NCI-H1048 (cell line): ENCODE measurements around the gene SUFU.

Experiments used
- DNase-seq: peaks from one replicate; lab custom pipeline; 2025; lab: John Stamatoyannopoulos, UW

SUFU gene

GRCh38 chr10:102620138-102620590, 116.4 kb downstream of the SUFU start:
- no peak for DNase-seq

DNA sequence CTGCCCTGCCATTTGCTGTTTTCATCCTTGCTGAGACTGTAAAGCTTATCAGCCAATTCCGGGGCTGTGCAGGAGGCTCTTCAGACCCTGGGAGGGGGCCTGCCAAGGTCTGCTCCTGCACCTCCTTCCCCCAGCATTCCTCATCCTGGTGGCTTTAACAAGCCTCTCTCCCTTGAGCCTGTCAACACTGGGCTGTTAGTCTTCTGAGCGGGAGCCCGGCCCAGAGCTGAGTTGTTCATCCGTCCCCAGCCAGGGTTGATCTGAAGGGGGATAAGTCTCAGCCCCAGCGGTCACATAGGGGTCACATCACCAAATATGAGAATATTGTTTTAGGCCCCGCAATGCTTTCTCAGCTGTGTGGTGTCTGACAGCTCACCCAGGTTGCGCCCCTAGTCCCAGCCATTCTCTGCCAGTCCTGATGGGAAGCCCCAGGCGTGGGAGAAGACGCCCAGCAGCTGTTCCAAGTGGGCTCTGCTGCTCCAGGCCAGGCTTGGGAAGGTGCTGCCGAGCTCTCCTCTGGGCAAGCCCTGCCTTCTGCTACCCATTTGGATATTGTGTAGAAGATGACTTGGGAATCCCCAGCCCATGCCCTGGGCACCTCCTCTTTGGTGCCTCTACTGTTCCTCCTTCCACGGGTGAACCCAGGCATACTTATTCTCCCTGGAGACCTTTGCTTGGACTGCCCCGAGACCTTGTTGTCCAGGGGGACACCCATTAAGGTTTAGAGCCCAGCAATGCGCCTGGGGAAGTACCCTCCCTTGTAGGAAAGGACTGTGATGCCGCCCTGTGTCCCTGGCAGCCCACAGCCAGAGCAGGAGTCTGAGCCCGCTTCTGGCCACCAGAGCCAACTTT, 117.0 kb downstream of the SUFU start:
- DNase-seq: no peak

DNA sequence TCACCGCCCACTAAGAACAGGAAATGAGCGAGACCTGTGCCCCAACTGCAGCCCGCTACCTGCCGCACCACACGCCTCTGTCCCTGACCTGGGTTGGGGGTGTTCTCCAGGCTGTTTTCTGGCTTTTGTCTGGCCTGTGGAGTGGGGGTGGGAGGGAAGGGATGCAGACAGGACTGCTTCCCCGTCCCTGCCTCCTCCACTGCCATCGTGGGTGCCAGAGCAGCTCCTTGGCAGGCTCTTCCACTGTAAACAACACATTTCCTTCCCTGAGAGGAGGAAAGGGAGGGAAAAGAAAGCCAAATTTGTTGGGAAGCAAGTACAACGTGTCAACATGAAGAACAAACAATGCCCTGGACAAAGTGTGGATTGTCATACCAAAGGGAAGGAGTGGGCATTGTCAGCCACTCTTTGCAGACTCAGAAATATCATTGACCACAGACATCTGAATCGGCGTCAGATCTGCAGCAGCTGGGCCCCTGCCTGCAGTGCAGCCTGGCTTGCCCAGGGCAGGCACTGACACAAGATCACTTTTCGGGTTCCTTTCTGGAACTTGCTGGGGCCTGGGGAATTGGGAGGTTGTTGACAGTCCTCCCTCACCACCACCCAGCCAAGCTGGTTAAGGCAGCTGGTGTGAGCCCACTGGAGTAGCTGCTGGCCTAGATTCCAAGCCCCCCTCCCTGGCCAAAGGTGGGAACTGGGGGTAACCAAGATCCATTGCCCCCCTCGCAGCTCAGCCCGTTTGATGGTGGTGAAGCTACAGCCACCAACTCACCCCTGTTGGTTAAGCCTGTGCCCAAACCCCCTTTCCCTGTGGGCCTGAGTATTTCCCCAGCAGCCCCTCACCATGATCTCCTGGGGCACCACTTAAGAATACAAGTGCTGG, 117.9 kb downstream of the SUFU start:
- no peak for DNase-seq

- DNase-seq: no peak
These were observed 120.3 kb downstream of the SUFU start for GRCh38 chr10:102624094-102624493.

DNA sequence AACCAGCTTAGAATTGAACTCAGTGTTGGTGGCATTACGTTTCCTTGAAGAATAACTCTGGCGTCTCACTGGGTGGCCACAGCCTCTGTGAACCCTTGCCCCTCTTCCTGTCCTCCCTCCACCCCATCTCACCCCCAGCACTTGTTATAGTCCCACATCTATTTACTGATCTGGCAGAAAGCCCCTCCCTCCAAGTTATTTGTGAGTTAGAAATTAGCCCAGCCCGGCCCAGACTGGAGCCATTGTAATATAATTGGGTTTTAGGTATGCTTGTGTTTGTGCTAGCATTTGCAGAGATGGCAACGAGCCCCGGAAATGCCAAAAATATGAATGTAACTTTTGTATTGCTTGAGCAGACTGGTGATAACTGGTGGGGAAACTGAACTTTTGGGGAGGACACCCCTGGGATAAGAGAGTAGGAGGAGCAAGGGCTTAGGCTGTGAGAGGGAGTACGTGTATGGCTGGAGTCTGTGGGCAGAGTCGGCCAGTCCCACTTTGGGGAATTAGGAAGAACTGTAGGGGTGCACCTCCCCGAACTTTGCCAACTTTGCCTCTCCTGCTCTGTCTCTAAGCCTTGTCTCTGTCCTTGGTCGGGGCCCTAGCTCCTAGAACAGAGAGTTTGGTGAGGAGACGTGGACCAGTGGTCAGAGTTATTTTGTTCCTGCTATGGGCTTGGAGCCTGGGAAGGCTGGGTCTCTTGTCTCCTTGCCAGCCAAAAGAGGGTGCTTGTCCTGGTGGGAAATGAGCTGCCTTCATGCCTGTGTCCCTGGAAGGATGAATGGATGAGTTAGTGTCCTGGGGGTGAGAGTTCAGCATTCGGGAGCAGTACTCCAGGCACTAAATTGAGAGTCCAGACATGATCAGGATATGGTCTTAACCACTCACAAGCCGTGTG, 121.2 kb downstream of the SUFU start:
- no peak for DNase-seq

- DNase-seq: no peak
These were observed 122.4 kb downstream of the SUFU start for GRCh38 chr10:102626026-102626685.

GRCh38 chr10:102627291-102627735, 123.5 kb downstream of the SUFU start:
- DNase-seq: no peak

- no peak for DNase-seq
These were observed 124.0 kb downstream of the SUFU start for GRCh38 chr10:102627736-102628293.

DNA sequence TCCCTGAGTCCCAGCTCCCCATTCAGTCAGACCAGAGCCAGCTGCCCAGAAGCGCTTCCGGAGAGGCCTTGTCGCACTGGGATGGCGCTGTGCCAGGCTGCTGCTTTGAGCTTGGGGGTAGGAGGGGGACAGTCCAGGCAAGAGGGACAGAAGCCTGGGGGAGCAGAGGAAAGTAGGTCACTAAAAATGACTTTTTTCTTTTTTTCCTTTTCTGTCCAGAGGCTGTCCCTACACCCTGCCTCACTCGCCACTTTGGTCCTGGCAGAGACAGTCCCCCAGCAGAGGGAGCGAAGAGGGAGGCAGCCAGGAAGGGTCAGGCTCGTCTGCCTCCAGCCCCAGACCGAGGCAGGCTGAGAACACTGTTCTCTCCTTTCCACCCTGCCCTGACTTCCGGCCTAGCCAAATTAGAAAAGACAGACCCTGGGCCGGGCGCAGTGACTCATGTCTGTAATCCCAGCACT, 124.7 kb downstream of the SUFU start:
- no peak for DNase-seq

DNA sequence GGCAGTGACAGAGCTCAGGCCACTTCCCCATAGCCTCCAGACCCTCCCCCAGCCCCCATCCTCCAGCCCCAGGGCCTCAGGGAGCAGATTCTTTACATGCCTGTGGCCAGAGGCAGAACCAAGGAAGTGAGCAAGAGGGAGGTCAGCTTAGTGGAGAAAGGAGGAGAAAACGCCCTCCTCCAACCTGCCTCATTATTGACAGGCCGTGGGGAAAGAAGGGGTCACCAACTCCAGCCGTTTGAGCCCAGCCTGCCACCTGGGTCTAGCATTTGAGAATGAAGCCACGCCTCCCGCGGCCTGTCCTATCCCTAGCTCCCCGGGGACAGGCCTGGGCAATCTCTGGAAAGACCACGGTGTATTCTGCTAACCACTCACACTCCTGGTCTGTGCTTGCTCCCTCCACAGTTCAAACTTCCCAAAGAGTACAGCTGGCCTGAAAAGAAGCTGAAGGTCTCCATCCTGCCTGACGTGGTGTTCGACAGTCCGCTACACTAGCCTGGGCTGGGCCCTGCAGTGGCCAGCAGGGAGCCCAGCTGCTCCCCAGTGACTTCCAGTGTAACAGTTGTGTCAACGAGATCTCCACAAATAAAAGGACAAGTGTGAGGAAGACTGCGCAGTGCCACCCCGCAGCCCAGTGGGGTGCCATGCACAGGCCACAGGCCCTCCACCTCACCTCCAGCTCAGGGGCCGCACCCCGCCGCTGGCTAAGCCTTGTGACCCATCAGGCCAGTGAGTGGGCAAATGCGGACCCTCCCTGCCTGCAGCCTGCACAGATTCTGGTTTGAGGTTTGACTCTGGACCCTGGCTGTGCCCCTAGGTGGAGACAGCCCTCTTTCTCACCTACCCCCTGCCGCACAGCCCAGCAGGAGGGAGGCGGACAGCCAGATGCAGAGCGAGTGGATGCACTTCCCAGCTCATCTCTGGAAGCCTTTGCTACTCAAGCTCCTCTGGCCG, 126.2 kb downstream of the SUFU start:
- no peak for DNase-seq

DNA sequence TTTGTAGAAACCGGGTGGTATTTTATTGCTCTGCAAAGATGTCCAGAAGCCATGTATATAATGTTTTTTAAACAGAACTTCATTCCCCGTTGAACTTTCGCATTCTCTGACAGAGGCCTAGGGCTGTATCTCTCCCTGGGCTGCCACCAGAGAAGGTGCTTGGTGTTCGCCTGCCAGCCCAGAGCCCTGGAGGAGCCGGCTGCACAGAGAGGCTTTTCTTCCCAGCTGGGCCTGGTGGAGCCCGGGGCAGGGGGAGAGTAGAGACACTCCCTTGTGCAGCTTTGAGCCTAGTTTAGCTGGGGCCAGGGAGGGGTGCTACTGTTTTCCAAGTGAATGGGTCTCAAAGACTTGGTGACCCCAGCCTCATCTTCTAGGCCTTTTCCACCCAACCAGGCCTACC, 126.9 kb downstream of the SUFU start:
- DNase-seq: no peak

DNA sequence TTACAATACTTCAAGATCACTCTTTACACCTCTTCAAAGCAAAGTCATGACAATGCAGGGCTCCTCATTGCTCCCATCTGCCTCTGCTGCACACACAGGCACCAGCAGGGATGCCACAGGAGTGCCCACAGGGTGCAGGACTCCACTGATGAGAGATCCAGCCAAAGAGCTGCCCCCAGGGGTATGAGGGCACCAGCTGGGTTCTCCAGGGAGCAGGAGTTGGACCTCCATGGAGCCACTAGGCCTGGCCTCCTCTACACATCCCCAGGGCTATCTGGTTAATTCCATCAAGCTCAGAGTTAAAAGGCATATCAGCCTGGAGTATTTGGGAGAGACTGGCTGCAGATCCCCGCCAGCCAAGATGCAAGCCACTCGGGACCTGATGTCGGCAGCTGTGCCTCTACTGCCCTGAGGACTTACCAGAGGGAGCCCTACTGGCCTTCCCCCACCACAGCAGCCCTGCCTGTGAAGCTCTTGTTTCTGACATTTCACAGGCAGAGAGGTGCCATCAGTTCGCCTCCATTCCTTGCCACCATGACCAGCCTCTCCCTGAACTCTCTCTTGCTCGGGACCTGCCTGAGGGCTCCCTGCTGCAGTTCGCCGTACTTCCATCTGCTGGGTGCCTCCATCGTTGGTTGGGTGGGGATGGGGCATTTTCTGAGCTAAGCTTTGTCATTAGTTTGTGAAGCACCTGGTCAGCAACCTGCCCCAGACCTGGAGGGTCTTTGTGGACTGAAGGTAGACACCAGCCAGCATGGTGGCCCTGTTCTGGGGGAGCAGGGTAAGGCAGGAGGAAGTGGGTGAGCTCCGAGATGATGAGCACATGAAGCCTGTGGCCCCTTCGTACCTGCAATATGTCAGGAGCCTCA, 128.0 kb downstream of the SUFU start:
- no peak for DNase-seq

DNA sequence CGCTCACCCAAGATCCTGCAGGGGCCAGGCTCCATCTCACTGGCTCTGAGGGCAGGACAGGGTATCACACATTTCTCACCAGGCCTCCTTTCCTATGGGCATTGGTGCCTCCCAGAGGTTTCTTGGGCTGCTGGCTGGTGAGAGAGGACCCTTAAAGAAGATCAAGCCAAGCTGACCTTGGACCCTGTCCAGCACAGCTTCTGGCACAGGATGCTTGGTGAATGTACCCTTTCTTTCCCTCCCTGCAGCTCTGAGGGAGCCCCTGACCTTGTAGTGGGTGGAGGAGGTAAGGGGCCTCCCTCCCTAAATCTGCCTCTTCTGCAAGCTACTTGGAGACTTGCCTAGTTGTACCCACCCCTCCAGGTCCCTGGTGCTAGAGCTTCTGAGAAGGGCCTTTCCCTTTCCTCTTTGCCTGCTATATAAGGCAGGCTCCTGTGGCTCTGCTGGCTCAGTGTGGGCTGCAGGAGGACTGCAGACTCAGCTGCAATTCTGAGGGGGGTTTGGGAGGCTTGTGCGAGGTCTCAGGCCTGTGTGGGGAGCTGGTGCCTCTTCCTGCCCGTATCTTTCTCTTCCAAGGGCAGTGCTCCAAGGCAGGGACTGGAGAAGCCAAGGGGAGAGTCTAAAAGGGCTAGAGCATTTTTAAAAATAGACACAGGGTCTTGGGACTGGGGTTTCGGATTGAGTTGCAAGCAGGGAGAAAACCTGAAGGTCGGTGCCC, 128.8 kb downstream of the SUFU start:
- no peak for DNase-seq

GRCh38 chr10:102633287-102633686, 129.5 kb downstream of the SUFU start:
- no peak for DNase-seq

DNA sequence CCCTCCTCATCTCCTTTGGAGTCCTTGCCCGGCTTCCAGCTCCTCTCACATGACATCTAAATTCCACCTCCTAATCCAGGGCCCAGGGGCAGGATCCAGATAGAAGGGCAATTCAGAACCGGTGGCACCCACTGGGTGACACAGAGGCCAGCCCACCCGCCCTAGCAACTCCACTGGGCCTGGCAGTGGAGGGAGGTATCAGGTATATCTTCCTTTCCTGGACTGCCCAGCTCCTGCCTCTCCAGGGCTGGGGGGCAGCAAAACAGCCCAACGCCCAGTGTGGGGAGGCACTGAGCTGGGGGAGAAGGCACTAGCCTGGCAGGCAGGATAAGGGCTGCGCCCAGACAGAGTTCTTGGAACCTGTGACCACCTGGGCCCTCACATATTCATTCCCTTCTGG, 130.1 kb downstream of the SUFU start:
- no peak for DNase-seq

DNA sequence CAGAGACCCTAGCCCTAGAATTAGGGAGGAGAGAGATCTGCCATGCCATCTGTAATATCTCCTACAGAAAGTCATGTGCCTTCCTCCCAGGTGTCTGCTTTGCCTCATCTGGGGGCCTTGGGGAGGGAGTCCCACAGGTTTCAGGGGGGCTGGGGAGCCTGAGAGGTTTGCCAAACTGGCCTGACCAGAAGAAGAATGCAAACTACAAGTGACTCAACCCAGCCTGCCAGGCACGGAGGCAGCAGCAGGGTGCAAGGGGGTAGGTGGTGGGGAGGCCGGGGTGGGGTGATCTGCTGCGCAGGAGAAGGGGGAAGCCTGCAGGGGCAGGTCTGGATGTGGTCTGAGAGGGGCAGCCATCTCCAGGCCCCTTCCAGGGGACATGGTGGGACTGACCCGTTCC, 130.9 kb downstream of the SUFU start:
- no peak for DNase-seq

GRCh38 chr10:102635377-102635776, 131.6 kb downstream of the SUFU start:
- no peak for DNase-seq

DNA sequence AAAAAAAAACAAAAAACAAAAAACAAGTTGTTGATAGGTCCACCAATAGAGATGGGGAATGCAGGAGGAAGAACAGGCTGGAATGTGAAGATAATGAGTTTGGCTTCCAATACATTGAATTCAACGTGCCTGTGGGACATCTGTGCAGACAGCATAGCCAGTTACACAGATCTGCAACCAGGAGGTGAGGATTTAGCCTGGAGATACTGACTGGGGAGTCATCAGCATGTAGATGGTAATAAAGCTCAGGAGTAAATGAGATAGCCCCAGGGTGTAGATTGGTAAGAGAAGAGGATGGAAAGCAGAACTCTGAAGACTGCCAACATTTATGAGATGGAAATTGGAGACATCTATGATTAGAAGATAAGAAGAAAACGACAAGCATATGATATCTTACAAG, 135.8 kb downstream of the SUFU start:
- no peak for DNase-seq
